Lower lobe of right lung (tissue), 2 donors: ENCODE measurements around the gene GSPT1. TPM values are rescaled to one million over a fixed set of nuclear protein-coding genes. Genes with fewer than 3 reads are reported as not detected.

Experiments
- ATAC-seq, 2 donors: fragments of 200-7000 bp; cut with Tn5 transposase; one replicate each; pipeline ENCODE4 v1.9.1; 2020 to 2022; ENCODE audit warnings: mild to moderate bottlenecking in 2 of 2, moderate library complexity in 2 of 2
- DNase-seq: peaks from one replicate; pipeline ENCODE4 v3.0.0-alpha.2; 2020
- H3K27ac ChIP-seq: fragments of 200-600 bp; one replicate; pipeline ENCODE4 v1.8.0; 2022
- H3K27me3 ChIP-seq: fragments of 200-600 bp; one replicate; pipeline ENCODE4 v1.8.0; 2022; ENCODE audit warnings: low read depth
- H3K36me3 ChIP-seq: fragments of 200-600 bp; one replicate; pipeline ENCODE4 v1.8.0; 2022; ENCODE audit warnings: mild to moderate bottlenecking
- H3K4me1 ChIP-seq: fragments of 200-600 bp; one replicate; pipeline ENCODE4 v1.8.0; 2022
- H3K4me3 ChIP-seq: fragments of 200-600 bp; one replicate; pipeline ENCODE4 v1.8.0; 2022; ENCODE audit warnings: mild to moderate bottlenecking
- H3K9me3 ChIP-seq: fragments of 200-600 bp; one replicate; pipeline ENCODE4 v1.8.0; 2022
- intact Hi-C: fragments of 100-400 bp; cut with DNase I; formaldehyde crosslinking; loops from one replicate; pipeline ENCODE4 v1.11.0; 2022
- total RNA-seq: library from RNA; stranded (reverse); fragmentation: NEBNext Ultra II Directional; extraction: Animal tissue kit (Norgen Biotek cat#: 25700); gene quantifications from one replicate; pipeline ENCODE4 v1.2.1, GENCODE V29; 2021
- TF ChIP-seq, protein P1 (sequence below): fragments of 200-600 bp; IDR thresholded peaks from one replicate; pipeline ENCODE4 v1.8.0; 2022; ENCODE audit warnings: antibody characterized with exemption, mild to moderate bottlenecking
- donor health status: DM: no; HTN: yes; CAD: no; lungs with severe emphysema.

GSPT1 gene
- total RNA-seq, 1 donor from 2014 or later = 107 TPM

DNA sequence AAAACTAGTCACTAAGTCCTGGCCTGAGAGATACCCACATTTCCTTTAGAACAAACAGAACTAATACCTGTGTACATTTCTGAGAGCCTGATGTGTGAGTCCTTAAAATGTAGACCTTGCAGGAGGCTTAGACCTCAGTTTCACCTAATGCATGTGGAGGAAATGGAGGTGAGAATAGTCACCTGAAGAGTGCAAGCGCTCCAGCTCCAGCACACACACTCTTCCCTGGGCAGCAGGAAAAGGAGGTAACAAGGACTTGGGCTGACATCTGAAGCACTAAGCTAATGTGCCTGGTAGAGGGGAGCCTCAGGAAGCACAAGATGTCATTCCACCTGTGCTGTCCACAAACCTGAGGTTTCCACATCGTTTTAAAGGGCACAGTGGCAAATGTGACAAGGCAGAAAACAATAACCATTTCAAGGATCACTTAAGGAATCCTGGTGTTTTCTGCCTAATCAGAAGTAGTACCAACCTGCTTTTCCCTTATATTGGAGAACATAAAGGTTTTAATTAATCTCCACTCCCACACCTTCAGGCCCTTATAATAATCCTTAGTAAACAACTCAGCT is 47.3 kb downstream of the GSPT1 start:
- no peaks in the 10 kb centered on the region for H3K9me3 ChIP-seq
- no peak overlapping the region for H3K27ac ChIP-seq
- peaks cover 14% of the 10 kb centered on the region for H3K4me1 ChIP-seq
- TF ChIP-seq, protein P1, sequence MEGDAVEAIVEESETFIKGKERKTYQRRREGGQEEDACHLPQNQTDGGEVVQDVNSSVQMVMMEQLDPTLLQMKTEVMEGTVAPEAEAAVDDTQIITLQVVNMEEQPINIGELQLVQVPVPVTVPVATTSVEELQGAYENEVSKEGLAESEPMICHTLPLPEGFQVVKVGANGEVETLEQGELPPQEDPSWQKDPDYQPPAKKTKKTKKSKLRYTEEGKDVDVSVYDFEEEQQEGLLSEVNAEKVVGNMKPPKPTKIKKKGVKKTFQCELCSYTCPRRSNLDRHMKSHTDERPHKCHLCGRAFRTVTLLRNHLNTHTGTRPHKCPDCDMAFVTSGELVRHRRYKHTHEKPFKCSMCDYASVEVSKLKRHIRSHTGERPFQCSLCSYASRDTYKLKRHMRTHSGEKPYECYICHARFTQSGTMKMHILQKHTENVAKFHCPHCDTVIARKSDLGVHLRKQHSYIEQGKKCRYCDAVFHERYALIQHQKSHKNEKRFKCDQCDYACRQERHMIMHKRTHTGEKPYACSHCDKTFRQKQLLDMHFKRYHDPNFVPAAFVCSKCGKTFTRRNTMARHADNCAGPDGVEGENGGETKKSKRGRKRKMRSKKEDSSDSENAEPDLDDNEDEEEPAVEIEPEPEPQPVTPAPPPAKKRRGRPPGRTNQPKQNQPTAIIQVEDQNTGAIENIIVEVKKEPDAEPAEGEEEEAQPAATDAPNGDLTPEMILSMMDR = no peak
- ATAC-seq (peak in 1 of 2 donors; percentile 39), DNase-seq (no peak)
- intact Hi-C loops = no loop called here
- no peaks in the 10 kb centered on the region for H3K27me3 ChIP-seq
- H3K4me3 ChIP-seq = no peak overlapping the region
- peaks cover 36% of the 10 kb centered on the region for H3K36me3 ChIP-seq

DNA sequence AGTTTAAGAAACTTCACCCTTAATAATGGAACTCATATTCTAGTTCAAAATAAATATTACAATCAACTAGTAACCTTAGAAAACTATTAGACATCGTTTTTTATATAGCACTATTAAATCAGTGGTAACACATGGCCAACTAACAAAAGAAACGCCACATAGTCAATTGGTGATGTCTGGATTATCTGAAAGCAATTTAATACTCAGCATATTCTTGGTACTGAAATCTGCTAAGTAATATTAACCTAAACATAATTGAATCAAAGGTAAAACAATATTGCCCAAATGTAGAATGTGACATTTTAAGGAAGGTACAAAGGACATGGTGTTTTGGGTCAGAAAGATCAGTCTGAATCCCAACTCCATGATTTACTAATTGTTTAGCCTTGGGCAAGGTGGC is 53.3 kb downstream of the GSPT1 start:
- ATAC-seq = no peak
- H3K27me3 ChIP-seq = no peaks in the 10 kb centered on the region
- intact Hi-C loops = no loop called here
- no peak for DNase-seq
- H3K36me3 ChIP-seq = no peaks in the 10 kb centered on the region
- H3K4me1 ChIP-seq = no peaks in the 10 kb centered on the region
- H3K9me3 ChIP-seq = no peaks in the 10 kb centered on the region
- no peak overlapping the region for H3K27ac ChIP-seq
- no peak overlapping the region for H3K4me3 ChIP-seq
- TF ChIP-seq, protein P1 = no peak

DNA sequence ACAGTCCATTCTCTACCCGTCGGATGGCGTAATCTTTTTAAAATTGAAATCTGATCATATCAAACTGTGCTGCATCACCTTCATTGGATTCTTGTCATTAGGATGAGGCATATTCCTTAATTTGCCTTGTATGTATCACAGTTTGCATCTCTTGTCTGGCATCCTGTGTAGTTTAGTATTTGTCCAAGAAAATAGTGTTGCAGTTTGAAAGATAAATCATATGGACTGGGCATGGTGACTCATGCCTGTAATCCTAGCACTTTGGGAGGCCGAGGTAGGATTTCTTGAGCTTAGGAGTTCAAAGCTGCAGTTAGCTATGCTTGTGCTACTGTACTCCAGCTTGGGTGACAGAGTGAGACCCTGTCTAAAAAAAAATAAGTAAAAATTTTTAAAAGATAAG is 58.6 kb downstream of the GSPT1 start:
- Histone ChIP-seq H3K27ac (no peak overlapping the region), H3K36me3 (no peaks in the 10 kb centered on the region), H3K27me3 (no peaks in the 10 kb centered on the region), H3K9me3 (no peaks in the 10 kb centered on the region), H3K4me3 (no peak overlapping the region), H3K4me1 (peaks cover 19% of the 10 kb centered on the region)
- intact Hi-C loops = no loop called here
- TF ChIP-seq, protein P1 = no peak
- DNase-seq (no peak), ATAC-seq (no peak)

DNA sequence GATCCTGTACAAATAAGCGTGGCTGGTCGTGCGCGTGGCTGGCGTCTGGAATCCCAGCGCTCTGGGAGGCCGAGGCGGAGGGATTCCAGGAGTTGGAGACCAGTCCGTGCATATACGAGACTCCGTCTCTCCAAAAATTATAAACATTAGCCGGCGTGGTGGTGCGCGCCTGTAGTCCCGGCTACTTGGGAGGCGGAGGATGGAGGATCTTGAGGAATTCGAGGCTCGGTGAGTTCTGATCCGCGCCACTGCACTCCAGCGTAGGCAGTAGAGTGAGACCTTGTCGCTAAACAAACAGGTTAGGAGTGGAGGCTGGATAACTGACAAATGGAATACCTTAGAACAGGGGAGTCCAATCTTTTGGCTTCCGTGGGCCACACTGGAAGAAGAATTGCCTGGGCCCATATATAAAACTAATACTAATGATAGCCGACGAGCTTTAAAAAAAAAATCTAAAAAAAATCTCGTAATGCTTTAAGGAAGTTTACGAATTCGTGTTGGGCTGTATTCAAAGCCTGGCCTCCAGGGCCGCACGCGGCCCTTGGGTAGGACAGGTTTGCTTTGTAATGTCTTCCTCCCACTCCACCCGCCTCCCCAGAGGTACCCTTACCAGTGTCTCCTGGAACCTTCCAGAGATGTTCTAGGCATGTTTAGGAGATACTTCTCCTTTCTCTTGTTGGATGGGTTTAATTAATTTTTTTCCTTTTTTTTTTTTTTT is 63.5 kb downstream of the GSPT1 start:
- intact Hi-C loops = no loop called here
- no peaks in the 10 kb centered on the region for H3K9me3 ChIP-seq
- peaks cover 34% of the 10 kb centered on the region for H3K4me1 ChIP-seq
- no peaks in the 10 kb centered on the region for H3K27me3 ChIP-seq
- TF ChIP-seq, protein P1 = no peak
- no peak for DNase-seq
- ATAC-seq = peak; percentile 2 to 9
- peak overlapping the region; percentile 100 for H3K4me3 ChIP-seq
- H3K27ac ChIP-seq = peak overlapping the region; percentile 93
- peaks cover 23% of the 10 kb centered on the region for H3K36me3 ChIP-seq

DNA sequence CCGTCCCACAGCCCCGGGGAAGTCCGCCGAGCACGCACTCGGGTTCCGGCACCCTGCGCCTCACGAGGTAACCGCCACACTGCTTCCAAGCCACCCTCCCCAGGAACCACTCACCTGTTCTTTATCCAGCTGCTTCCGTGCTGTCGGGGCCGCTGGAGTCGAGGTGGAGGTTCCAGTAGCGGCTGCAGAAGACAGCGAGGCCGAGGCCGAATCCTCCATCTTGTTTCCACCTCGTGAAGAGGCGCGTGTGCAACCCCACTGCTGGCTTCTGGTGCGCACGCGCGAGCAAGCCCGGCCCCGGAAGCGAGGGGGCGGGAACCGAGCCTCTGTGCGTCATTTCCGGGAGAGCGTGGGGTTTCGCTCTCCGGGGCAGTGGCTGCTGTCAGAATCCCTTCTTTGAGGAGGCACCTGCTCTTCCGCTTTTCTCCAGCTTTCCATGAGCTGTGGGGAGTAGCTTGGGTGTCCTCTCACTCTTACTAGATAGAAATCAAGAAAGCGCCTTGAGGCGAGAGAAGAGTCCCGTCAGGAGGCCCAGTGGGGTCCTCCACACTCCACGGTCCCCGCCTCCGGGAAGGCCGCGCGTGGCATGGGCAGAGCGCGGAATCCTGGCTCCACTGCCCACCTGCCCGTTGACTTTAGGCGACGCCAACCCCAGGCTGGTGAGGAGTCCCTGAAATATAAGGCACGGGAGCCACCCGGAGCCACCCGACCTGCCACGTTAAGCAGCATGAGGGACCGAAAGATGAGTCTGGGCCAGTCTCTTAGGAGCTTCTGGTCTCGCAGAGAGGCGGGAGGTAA is 64.3 kb downstream of the GSPT1 start, which contains the start of gene RSL1D1:
Gene RSL1D1, minus strand, starts transcription at position 249 of the 798 bp plus-strand sequence. Its CDS starts 30 bp downstream, at position 219.
- Histone ChIP-seq H3K36me3 (peaks cover 30% of the 10 kb centered on the region), H3K9me3 (no peaks in the 10 kb centered on the region), H3K4me3 (peak within 1 kb of the TSS; percentile 100), H3K27me3 (no peaks in the 10 kb centered on the region), H3K4me1 (peaks cover 34% of the 10 kb centered on the region), H3K27ac (peak within 1 kb of the TSS; percentile 93)
- DNase-seq (peak; percentile 89), ATAC-seq (peak; percentile 98 to 99)
- intact Hi-C loops = no loop called here
- TF ChIP-seq, protein P1 = no peak
